Astrocyte of the spinal cord (primary cell): ENCODE measurements around the gene IFNL3.
"Not testable (repeated sequence)": the region's sequence is repeated elsewhere in the genome, so short reads cannot be mapped to it uniquely, and the experiment has no call there.

Experiments used
- DNase-seq: peaks from one replicate; pipeline ENCODE4 v3.0.0; 2011; ENCODE audit warnings: low read depth, low spot score
- H3K4me3 ChIP-seq: 2 replicates; pipeline ENCODE4 v1.5.1; 2011; ENCODE audit warnings: low read depth, mild to moderate bottlenecking, low read length, moderate library complexity
- CTCF ChIP-seq: IDR thresholded peaks from 2 replicates; pipeline ENCODE4 v1.5.1; 2012; ENCODE audit warnings: low read depth, mild to moderate bottlenecking, low read length, inconsistent platforms
- in situ Hi-C: cut with HindIII; loops from 2 replicates; pipeline ENCODE4 v1.10.0; 2017; ENCODE audit warnings: low sequenced_read_pairs

The IFNL3 gene

DNA sequence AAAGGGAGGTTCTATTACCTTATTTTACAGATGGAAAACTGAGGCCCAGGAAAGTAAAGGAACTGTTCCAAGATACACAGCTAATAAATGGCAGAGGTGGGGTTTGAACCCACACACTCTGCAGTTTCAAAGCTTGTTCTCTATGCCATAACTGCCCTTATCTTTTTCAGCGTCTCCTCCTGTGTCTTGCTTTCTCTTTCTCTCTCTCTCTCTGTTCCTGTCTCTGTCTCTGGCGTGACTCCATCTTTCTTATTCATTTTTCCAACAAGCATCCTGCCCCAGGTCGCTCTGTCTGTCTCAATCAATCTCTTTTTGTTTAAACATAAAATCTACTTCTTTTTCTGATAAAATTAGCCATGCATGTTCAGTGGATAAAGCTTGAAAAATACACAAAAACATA lies 7.0 kb upstream of the IFNL3 start:
- in situ Hi-C loops, result no loop called here
- no peak for TF ChIP-seq CTCF

GRCh38 chr19:39251081-39251480 lies 6.3 kb upstream of the IFNL3 start:
- no peak for DNase-seq
- TF ChIP-seq CTCF, result no peak
- in situ Hi-C loops, result no loop called here
- no peak overlapping the region for H3K4me3 ChIP-seq

More for the DNA sequence above, 7.0 kb upstream of the IFNL3 start:
- no peak overlapping the region for H3K4me3 ChIP-seq
- no peak for DNase-seq

DNA sequence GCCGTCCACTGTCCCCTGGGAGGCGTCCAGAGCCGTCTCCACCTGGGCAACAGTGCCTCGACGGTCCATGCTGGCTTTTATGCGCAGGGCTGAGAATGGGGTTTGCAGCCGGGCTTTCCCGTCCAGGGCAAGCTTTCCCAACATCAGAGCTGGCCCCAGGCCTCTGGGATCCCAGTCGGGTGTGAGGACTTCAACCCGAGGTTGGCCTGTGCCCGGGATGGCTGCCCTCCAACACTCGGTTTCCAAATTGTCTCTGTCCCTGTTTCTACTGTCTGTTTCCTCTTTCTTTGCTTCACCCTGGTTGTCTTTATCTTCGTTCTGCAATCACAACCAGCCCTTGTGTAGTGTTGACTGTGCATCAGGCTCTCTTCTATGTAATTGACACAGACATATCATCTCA lies 4.0 kb upstream of the IFNL3 start, which contains the start of gene IFNL4:
Gene IFNL4 (minus strand): TSS at position 51 of the 400 bp plus-strand sequence.
- in situ Hi-C loops, result no loop called here
- H3K4me3 ChIP-seq, result no peak within 1 kb of the TSS
- no peak for DNase-seq
- no peak for TF ChIP-seq CTCF

GRCh38 chr19:39247701-39248664 lies 3.2 kb upstream of the IFNL3 start:
- in situ Hi-C loops, result no loop called here
- TF ChIP-seq CTCF, result no peak
- H3K4me3 ChIP-seq, result no peak overlapping the region
- DNase-seq, result no peak

DNA sequence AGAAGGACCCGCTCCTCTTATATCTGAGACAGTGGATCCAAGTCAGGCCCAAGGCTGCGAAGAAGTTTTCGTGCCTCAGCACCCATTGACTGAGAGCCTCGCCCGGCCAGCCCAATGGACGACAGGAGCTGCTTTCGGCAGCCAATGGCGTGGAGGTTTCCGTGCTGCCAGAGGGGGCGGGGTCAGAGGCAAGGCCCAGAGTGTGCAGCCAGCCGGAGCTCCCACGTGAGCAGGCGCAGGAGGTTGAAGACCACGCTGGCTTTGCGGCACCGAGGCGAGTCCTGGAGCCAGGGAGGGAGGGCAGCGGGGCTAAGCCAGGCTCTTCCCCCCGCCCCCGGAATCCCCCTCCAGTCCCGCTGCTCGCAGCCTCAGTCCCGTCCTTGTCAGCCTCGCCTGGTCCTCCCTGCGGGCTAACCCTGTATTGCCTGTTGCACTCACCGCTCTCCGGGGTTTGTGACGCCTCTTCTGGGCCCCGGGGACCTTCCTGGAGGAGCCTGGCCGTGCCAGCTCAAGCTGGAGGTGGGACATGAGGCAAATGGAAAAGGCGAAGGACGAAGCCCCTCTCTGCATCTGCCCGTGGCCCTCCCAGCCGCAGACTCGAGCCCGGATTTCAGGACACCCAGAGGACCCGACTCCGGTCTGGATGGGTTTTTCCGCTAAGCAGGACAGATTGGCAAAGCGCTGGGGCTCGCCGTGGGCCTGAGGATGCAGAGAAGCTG lies 2.3 kb upstream of the IFNL3 start:
- H3K4me3 ChIP-seq, result no peak overlapping the region
- no peak for TF ChIP-seq CTCF
- DNase-seq, result no peak
- in situ Hi-C loops, result no loop called here

- DNase-seq, H3K4me3 ChIP-seq, in situ Hi-C loops: not testable (repeated sequence)
Observed at GRCh38 chr19:39245166-39245565, 360 bp upstream of the IFNL3 start.

DNA sequence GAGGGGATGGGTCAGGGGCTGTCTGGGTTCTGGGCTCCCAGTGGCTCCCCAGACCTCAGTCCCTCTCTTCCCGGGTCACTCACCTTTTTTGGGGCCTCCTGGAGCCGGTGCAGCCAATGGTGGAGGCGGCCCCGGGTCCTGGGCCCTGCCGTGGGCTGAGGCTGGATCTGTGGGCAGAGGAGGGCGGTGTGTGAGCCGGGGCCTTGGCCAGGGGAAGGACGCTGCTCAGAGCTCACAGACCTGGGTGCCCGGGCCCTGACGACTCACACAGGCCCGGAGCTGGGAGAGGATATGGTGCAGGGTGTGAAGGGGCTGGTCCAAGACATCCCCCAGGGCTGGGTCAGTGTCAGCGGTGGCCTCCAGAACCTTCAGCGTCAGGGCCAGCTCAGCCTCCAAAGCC lies 1.1 kb downstream of the IFNL3 start:
- DNase-seq, H3K4me3 ChIP-seq, in situ Hi-C loops: not testable (repeated sequence)
